Measurements from ENCODE around the gene SH3RF3.
A peak's percentile ranks its signal among the peaks of the same experiment; 100 is the strongest.
"Not testable (repeated sequence)": the region's sequence is repeated elsewhere in the genome, so short reads cannot be mapped to it uniquely, and the experiment has no call there.

SH3RF3 gene

DNA sequence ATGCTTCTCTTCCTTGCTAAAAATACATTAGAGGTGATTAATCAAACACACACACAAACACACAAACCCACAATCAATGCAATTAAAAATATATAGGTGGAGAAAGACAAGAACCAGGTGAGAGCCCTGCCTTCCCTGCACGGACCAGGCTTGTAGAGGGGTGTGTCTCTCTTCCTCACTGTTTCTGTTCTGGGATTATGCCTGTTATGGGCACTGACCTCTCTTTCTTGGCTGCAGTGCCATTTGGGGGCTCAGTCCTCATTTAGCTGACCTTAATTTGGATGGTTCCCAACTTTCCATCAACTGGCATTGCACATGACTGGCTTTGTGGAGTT lies 89.8 kb downstream of the SH3RF3 start:
- no peak for DNase-seq (ENCODE audit: low spot score)

- DNase-seq (ENCODE audit: low spot score) = no peak
These were observed 91.9 kb downstream of the SH3RF3 start for GRCh38 chr2:109220860-109221259.

DNA sequence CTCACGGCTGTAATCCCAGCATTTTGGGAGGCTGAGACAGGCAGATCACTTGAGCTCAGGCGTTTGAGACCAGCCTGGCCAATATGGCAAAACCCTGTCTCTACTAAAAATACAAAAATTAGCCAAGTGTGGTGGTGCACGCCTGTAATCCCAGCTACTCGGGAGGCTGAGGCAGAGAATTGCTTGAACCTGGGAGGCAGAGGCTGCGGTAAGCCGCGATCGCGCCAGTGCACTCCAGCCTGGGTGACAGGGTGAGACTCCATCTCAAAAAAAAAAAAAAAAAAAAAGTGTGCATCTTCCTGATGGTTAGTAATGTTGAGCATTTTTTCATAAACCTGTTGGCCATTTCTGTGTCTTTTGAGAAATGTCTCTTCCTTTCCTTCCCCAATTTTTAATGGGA lies 92.3 kb downstream of the SH3RF3 start:
- DNase-seq (ENCODE audit: low spot score) = not testable (repeated sequence)

- no peak for DNase-seq (ENCODE audit: low spot score)
These were observed 93.4 kb downstream of the SH3RF3 start for GRCh38 chr2:109222422-109222821.

DNA sequence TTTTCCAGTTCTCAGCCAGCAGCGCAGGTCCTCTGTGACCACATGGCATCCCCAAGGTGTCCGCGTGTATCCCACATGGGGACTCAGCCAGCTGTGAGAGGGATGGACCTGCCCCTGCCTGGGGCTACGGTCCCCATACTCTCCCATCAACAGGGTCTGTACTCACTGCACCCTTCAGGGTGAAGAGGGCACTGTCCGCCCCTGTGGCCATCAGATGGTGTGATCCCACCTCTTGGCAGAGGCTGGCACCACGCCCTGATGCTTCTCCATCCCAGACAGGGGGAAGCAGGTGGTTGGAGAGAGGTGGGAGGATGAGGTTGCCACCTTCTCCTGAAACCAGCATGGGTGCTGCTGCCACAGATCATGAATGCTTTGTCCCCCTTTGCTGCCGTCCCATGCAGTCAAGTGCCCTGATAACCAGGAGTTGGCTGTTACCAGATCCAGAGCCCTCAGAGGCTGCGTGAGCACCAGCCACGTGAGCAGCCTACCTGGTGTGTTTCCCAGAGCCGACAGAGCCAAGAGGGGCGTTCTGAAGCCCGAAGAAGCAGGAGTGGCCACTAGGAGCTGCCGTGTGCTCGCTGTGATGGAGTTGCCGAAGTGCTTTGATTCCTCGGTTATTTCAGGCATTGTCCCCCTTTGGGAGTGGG lies 93.9 kb downstream of the SH3RF3 start:
- no peak for DNase-seq (ENCODE audit: low spot score)

DNA sequence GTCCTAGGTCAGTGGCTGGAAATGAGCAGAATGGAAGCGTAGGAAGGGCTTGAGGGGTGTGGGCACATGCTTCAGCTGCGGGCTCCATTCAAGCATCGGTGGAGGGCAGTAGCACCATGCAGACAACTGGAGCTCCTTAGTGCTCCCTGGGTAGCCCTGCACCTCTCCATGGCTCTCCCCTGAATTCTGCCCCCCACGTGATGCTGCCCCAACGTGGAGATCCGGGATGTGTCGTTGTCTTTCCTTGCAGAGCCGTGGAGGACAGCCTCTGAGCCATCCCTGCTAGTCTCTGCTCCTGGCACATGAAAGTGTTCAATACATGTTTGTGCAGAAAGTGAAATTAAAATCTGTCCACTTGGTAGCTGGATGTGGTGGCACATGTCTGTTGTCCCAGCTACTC lies 94.5 kb downstream of the SH3RF3 start:
- no peak for DNase-seq (ENCODE audit: low spot score)

- not testable (repeated sequence) for DNase-seq (ENCODE audit: low spot score)
These were observed 95.3 kb downstream of the SH3RF3 start for GRCh38 chr2:109224341-109224740.

DNA sequence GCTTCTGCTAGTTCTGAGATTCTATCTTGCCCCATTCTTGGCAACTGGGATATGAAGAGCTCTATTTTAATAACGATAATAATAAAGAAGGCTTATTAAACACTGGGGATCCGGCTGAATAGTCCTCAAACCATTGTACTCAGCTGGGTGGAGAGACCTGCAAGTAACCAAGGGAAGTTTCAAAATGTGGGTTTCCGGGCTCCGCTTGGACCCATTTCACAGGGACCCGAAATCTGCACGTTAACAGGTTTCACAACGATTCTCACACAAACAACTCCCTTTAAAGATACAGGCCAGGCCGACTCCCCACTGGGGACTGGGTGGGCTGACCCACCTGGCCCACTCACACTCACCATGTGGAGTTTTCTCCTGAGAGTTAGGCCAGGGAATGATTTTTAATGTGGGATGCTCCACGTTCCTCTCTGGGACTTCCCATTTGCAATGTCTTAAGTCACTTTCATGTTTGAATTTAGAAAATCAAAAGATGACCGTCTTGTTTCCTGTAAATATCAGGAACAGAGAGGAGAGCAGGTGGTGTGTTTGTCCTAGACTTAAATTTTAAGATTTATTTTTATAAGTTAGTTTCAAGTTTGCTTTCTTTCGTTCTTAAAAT lies 96.3 kb downstream of the SH3RF3 start:
- no peak for DNase-seq (ENCODE audit: low spot score)

DNA sequence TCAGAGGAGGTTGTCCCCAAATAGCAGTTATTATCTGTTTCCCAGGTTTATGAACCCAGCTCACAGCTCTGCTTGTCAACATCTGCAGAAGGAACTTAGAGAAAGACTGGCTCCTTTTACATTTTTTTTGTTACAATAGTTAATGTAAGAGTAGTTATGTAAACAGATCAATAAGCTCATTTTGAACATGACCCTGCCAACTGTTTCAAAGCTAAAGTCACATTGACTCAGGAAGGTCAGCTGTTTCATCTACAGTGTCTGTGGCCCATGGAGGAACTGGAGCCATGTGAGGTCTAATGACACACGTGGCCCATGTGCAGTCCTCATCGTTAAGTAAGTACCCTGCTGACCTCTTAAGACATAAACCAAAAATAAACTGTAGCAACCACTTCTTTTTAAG lies 97.1 kb downstream of the SH3RF3 start:
- DNase-seq (ENCODE audit: low spot score) = no peak

DNA sequence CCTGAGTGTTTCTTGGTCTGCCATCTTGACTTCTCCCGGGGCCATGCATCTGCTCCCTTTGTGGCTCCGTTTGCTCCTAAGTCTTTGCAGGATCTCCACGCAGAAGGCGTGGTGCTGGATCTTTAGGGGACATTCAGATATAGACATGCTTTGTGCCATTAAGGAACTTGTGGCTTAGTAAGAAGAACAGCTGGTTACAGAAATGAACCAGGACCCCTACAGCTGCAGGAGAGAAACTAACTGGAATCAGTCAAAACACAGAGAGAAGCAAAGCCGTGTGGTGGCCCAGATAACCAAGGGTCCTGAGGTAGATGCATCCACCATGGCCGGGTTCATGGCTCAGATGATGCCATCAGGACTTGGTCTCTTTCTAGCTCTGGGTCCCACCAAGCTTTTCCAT lies 97.6 kb downstream of the SH3RF3 start:
- no peak for DNase-seq (ENCODE audit: low spot score)

- no peak for DNase-seq (ENCODE audit: low spot score)
These were observed 100.2 kb downstream of the SH3RF3 start for GRCh38 chr2:109229094-109229675.

GRCh38 chr2:109230941-109231420 lies 102.0 kb downstream of the SH3RF3 start:
- no peak for DNase-seq (ENCODE audit: low spot score)

GRCh38 chr2:109231428-109231827 lies 102.4 kb downstream of the SH3RF3 start:
- DNase-seq (ENCODE audit: low spot score) = no peak

GRCh38 chr2:109231996-109232705 lies 103.1 kb downstream of the SH3RF3 start:
- DNase-seq (ENCODE audit: low spot score) = no peak

- DNase-seq (ENCODE audit: low spot score) = no peak
These were observed 103.9 kb downstream of the SH3RF3 start for GRCh38 chr2:109232909-109233308.

DNA sequence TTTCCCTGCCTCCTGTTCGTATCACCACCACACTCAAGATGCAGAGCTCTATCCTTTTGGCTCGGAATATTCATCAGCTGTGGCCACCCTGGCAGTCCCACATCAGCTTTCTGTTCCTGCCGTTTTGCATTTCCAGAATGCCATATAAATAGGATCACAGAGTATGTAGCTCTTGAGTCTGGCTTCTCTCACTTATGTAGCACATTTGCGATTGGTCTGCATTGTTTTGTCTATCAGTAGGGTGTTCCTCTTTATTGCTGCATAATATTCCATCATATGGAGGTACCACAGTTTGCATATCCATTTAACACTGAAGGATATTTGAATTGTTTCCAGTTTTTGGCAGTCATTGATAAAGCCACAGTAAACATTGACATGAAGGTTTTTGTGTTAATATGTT lies 104.6 kb downstream of the SH3RF3 start:
- DNase-seq (ENCODE audit: low spot score) = no peak

- no peak for DNase-seq (ENCODE audit: low spot score)
These were observed 105.3 kb downstream of the SH3RF3 start for GRCh38 chr2:109234355-109234754.

DNA sequence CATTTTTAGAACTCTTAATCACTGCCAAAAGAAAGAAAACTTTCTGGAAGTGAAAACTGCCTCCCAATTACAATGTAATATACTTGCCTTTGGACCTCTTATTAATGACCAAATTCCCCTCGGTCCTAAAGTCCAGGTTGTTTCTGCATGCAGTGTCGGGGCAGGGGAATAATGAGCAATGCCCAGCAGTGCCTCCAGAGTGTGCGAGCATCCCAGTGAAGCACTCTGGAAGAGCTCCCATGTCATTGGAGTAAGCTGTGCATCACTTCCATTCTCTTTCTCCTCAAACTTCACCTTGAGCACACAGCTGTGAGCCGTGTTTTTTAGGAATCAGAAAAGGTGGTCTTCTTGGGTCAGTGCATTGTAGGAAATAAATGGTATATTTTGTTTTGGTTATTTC lies 107.1 kb downstream of the SH3RF3 start:
- no peak for DNase-seq (ENCODE audit: low spot score)

- no peak for DNase-seq (ENCODE audit: low spot score)
These were observed 108.8 kb downstream of the SH3RF3 start for GRCh38 chr2:109237792-109238191.

GRCh38 chr2:109238580-109238979 lies 109.6 kb downstream of the SH3RF3 start:
- peak; percentile 5 for DNase-seq (ENCODE audit: low spot score)

GRCh38 chr2:109239720-109240119 lies 110.7 kb downstream of the SH3RF3 start:
- DNase-seq (ENCODE audit: low spot score) = no peak

DNA sequence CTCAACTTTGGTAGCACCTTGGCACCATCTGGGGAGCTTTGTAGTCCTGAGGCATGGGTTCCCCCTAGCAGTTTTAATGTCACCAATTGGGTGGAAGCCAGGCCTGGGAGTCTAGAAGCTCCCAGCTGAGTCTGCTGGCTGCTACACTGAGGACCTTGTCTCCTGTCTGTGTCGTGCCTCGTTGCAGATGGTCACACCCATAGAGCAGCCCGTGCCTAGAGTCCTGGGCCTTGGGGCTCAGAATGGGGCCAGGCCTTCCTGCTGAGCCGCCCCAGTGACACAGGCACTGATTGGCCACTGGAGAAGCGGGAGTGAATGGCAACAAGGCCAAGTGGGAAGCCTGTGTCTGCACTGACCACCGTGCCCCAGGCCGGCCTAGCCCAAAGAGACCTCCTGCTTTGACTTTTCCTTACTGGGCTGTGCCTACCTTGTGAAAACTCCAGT lies 113.2 kb downstream of the SH3RF3 start:
- no peak for DNase-seq (ENCODE audit: low spot score)

All from NAMALWA (cell line).